ENCODE measurements around the gene MAN1C1.

- no peak for TF ChIP-seq CTCF (IDR thresholded peaks at IDR 0.05)
- TF ChIP-seq POLR2A (IDR thresholded peaks at IDR 0.05): no peak
These were observed 171.2 kb downstream of the MAN1C1 start for GRCh38 chr1:25787760-25788166.
